Panc1 (cell line): ENCODE results near the gene C13orf46. TPM values are rescaled to one million over a fixed set of nuclear protein-coding genes. Genes with fewer than 3 reads are reported as not detected.

Experiments
- ATAC-seq: fragments of 200-7000 bp; cut with Tn5 transposase; 2 replicates; pipeline ENCODE4 v1.9.1; 2020; ENCODE audit warnings: mild to moderate bottlenecking, moderate library complexity
- BruUV-seq: library from RNA; stranded (reverse); fragments of 400-500 nt; replicated peaks from 2 replicates; lab custom pipeline; 2021; lab: Mats Ljungman, UMichigan
- CTCF ChIA-PET: fragments of 300-600 bp; sonication (Branson Sonifier 250); formaldehyde crosslinking; loops from one replicate; lab custom pipeline; 2022; ENCODE audit warnings: antibody characterized with exemption; lab: Charles Lee
- POLR2A ChIA-PET: fragments of 300-600 bp; sonication (Branson Sonifier 250); formaldehyde crosslinking; loops from one replicate; lab custom pipeline; 2022; ENCODE audit warnings: antibody characterized with exemption; lab: Charles Lee
- DNase-seq: peaks from one replicate; pipeline ENCODE4 v3.0.0-alpha.2; 2010; ENCODE audit warnings: low read depth, low spot score
- H3K27ac ChIP-seq: 2 replicates; pipeline ENCODE4 v1.5.1; 2011; ENCODE audit warnings: mild to moderate bottlenecking, low read length, inconsistent platforms
- H3K27me3 ChIP-seq: fragments of 200-500 bp; sonication (Bioruptor generic); 2 replicates; pipeline ENCODE4 v1.6.0; 2014; ENCODE audit warnings: low read length, inconsistent platforms; ENCODE audit not compliant: control insufficient read depth, insufficient read depth
- H3K36me3 ChIP-seq: fragments of 200-500 bp; sonication (Bioruptor generic); 2 replicates; pipeline ENCODE4 v1.5.1; 2014; ENCODE audit warnings: inconsistent platforms, mild to moderate bottlenecking, low read length, moderate library complexity; ENCODE audit not compliant: control insufficient read depth, insufficient read depth
- H3K4me1 ChIP-seq: 2 replicates; pipeline ENCODE4 v1.5.1; 2011; ENCODE audit warnings: inconsistent platforms, mild to moderate bottlenecking, low read length, moderate library complexity; ENCODE audit not compliant: control insufficient read depth, insufficient read depth
- H3K4me3 ChIP-seq, 2 experiments: 2 replicates each; pipeline ENCODE4 v1.5.1; 2011 to 2012; ENCODE audit warnings: low read depth in 2 of 2, low read length in 2 of 2, mild to moderate bottlenecking in 2 of 2, inconsistent platforms in 1 of 2, moderate library complexity in 1 of 2
- H3K9me3 ChIP-seq: fragments of 200-500 bp; sonication (Bioruptor generic); 2 replicates; pipeline ENCODE4 v1.5.1; 2014; ENCODE audit warnings: low read depth, mild to moderate bottlenecking, inconsistent platforms, low read length, moderate library complexity; ENCODE audit not compliant: control insufficient read depth, insufficient read depth
- CTCF ChIP-seq: fragments of 450-650 bp; IDR thresholded peaks from 2 replicates; pipeline ENCODE4 v1.5.1; 2017; ENCODE audit warnings: mild to moderate bottlenecking
- POLR2AphosphoS5 ChIP-seq: IDR thresholded peaks from 2 replicates; pipeline ENCODE4 v1.6.1; 2012; ENCODE audit warnings: mild to moderate bottlenecking, low read depth, low read length, moderate library complexity
- SIN3A ChIP-seq: IDR thresholded peaks from 2 replicates; pipeline ENCODE4 v1.6.1; 2012; ENCODE audit warnings: low read depth, mild to moderate bottlenecking, low read length, moderate library complexity, borderline replicate concordance; ENCODE audit not compliant: insufficient read depth
- TCF7L2 ChIP-seq: IDR thresholded peaks from 2 replicates; pipeline ENCODE4 v1.6.1; 2011; ENCODE audit warnings: mild to moderate bottlenecking, low read depth, low read length, inconsistent platforms
- in situ Hi-C: cut with HindIII; loops from 2 replicates; pipeline ENCODE4 v1.10.0; 2016; ENCODE audit warnings: low sequenced_read_pairs, low pct_unique_long_range_greater_than_20kb
- intact Hi-C: fragments of 100-400 bp; cut with micrococcal nuclease; formaldehyde crosslinking; loops from one replicate; pipeline ENCODE4 v1.10.0; 2022; ENCODE audit not compliant: unreplicated experiment
- total RNA-seq: library from RNA; stranded (reverse); gene quantifications from one replicate; pipeline ENCODE4 v1.2.1, GENCODE V29; 2021; ENCODE audit not compliant: unreplicated experiment
- TF ChIP-seq, protein P1 (sequence below), 2 experiments: IDR thresholded peaks; 2 replicates each; pipeline ENCODE4 v1.6.1; 2011 to 2012; ENCODE audit warnings: low read depth in 2 of 2, control low read depth in 1 of 2, low read length in 1 of 2, mild to moderate bottlenecking in 1 of 2, moderate library complexity in 1 of 2; ENCODE audit not compliant: insufficient read depth in 1 of 2

C13orf46 gene
- total RNA-seq, 1 experiment from 2014 or later, result 2.6 TPM

DNA sequence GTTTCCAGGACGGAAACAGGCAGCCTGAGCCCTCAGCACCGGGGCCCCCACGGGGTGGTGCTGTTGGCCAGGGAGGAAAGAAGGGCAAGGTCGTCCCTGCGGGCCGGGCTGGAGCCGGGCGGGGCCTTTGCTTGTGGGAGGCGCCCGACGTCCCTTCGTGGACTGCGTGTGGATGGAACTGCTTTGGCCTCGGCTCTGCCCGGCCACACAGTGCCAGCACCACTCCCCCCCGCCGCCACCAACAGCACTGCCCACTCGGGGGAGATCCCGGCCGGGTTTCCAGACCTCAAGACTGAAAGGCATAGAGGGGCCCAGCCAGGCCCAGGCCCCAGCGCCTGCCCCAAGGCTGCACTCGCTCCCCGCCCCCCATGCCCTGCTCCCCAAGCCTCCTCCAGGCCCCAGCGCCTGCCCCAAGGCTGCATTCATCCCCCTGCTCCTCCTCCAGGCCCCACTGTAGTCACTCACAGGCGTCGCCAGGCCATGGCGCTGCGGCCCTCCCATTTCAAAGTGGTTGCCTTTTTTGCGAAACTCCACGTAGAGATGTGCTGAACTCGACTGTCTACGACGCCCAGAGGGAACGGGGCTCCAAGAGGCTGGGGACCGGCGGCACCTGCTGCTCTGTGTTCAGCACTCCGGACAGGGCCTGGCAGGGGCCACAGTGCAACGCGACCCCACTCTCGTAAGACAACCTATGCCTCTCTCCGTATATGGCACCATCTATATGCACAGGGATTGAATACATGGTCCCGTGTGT, 22.5 kb downstream of the C13orf46 start:
- Histone ChIP-seq H3K4me1 (no peaks in the 10 kb centered on the region), H3K4me3 (no peak overlapping the region), H3K27ac (no peak overlapping the region), H3K27me3 (no peaks in the 10 kb centered on the region), H3K36me3 (no peaks in the 10 kb centered on the region), H3K9me3 (no peaks in the 10 kb centered on the region)
- in situ Hi-C loops, result no loop called here
- peak; percentile 80 for ATAC-seq
- no peak for DNase-seq
- TF ChIP-seq, protein P1, sequence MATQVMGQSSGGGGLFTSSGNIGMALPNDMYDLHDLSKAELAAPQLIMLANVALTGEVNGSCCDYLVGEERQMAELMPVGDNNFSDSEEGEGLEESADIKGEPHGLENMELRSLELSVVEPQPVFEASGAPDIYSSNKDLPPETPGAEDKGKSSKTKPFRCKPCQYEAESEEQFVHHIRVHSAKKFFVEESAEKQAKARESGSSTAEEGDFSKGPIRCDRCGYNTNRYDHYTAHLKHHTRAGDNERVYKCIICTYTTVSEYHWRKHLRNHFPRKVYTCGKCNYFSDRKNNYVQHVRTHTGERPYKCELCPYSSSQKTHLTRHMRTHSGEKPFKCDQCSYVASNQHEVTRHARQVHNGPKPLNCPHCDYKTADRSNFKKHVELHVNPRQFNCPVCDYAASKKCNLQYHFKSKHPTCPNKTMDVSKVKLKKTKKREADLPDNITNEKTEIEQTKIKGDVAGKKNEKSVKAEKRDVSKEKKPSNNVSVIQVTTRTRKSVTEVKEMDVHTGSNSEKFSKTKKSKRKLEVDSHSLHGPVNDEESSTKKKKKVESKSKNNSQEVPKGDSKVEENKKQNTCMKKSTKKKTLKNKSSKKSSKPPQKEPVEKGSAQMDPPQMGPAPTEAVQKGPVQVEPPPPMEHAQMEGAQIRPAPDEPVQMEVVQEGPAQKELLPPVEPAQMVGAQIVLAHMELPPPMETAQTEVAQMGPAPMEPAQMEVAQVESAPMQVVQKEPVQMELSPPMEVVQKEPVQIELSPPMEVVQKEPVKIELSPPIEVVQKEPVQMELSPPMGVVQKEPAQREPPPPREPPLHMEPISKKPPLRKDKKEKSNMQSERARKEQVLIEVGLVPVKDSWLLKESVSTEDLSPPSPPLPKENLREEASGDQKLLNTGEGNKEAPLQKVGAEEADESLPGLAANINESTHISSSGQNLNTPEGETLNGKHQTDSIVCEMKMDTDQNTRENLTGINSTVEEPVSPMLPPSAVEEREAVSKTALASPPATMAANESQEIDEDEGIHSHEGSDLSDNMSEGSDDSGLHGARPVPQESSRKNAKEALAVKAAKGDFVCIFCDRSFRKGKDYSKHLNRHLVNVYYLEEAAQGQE (IDR thresholded peaks at IDR 0.05; ENCODE audit: insufficient read depth in 1 of 2, low read depth in 2 of 2, low read length in 1 of 2), result peak; percentile 66 to 79; a peak in 3 of 4 replicates
- TF ChIP-seq TCF7L2 (no peak), POLR2AphosphoS5 (no peak), SIN3A (no peak), CTCF (peak; percentile 57)
- intact Hi-C loops, result no loop called here
- POLR2A ChIA-PET, result no interaction called here
- BruUV-seq, result no TSS peak
- CTCF ChIA-PET, result no interaction called here

GRCh38 chr13:113950451-113951245, 23.2 kb downstream of the C13orf46 start:
- ATAC-seq, result peak; percentile 20

More at GRCh38 chr13:113950451-113951245, 23.2 kb downstream of the C13orf46 start:
- DNase-seq, result no peak
- H3K36me3 ChIP-seq, result no peaks in the 10 kb centered on the region
- TF ChIP-seq POLR2AphosphoS5 (no peak), CTCF (no peak), SIN3A (no peak)
- TF ChIP-seq, protein P1 (IDR thresholded peaks at IDR 0.05; ENCODE audit: insufficient read depth in 1 of 2, low read depth in 2 of 2, low read length in 1 of 2), result no peak
- no peak overlapping the region for H3K4me3 ChIP-seq
- H3K27ac ChIP-seq, result no peak overlapping the region
- in situ Hi-C loops, result no loop called here
- BruUV-seq, result no TSS peak
- ChIA-PET CTCF (no interaction called here), POLR2A (no interaction called here)
- no peaks in the 10 kb centered on the region for H3K27me3 ChIP-seq
- intact Hi-C loops, result no loop called here
- no peaks in the 10 kb centered on the region for H3K9me3 ChIP-seq
- H3K4me1 ChIP-seq, result no peaks in the 10 kb centered on the region
